Activated CD8-positive, alpha-beta memory T cell treated with anti-CD3 and anti-CD28 coated beads, Interleukin-2, amount 10 ng/mL, durations not matched to agents 7 days and 5 days (primary cell): Measurements from ENCODE around the gene ZBTB34. TPM values are rescaled to one million over a fixed set of nuclear protein-coding genes. Genes with fewer than 3 reads are reported as not detected.

ENCODE experiments used
- ATAC-seq: fragments of 150-1000 bp; cut with Tn5 transposase; one replicate; pipeline ENCODE4 v1.10.0; 2021; ENCODE audit warnings: moderate library complexity
- CTCF ChIA-PET: fragments of 350-600 bp; sonication (Branson Sonifier 250); formaldehyde crosslinking; loops from one replicate; lab custom pipeline; 2021; ENCODE audit warnings: antibody characterized with exemption; lab: Charles Lee
- DNase-seq: peaks from one replicate; pipeline ENCODE4 v3.0.0-alpha.2; 2020
- H3K27ac Mint-ChIP-seq: one replicate; pipeline ENCODE4 v1.8.0; 2021; ENCODE audit warnings: mild to moderate bottlenecking, mixed read lengths
- H3K27me3 Mint-ChIP-seq: one replicate; pipeline ENCODE4 v1.8.0; 2021; ENCODE audit warnings: mixed read lengths
- H3K36me3 Mint-ChIP-seq: one replicate; pipeline ENCODE4 v1.8.0; 2021; ENCODE audit warnings: mild to moderate bottlenecking, mixed read lengths
- H3K4me1 Mint-ChIP-seq: one replicate; pipeline ENCODE4 v1.8.0; 2021; ENCODE audit warnings: mixed read lengths
- H3K4me3 Mint-ChIP-seq: one replicate; pipeline ENCODE4 v1.8.0; 2021; ENCODE audit warnings: mild to moderate bottlenecking, moderate library complexity, mixed read lengths
- H3K9me3 Mint-ChIP-seq: one replicate; pipeline ENCODE4 v1.8.0; 2022; ENCODE audit warnings: low read depth, mixed read lengths
- total RNA-seq, 2 experiments: library from RNA; stranded (reverse); gene quantifications; one replicate each; pipeline ENCODE4 v1.2.3, GENCODE V29; 2021

ZBTB34 gene
- total RNA-seq, 2 experiments from 2014 or later, result 7.4 to 7.5 TPM

GRCh38 chr9:126872516-126872915 lies 12.1 kb downstream of the ZBTB34 start:
- DNase-seq (no peak), ATAC-seq (peak; percentile 42)
- Mint-ChIP-seq H3K27ac (no peak overlapping the region), H3K4me3 (no peak overlapping the region), H3K27me3 (no peaks in the 10 kb centered on the region), H3K36me3 (peaks cover 8% of the 10 kb centered on the region), H3K9me3 (no peaks in the 10 kb centered on the region), H3K4me1 (peaks cover 21% of the 10 kb centered on the region)
- CTCF ChIA-PET, result no interaction called here

- Mint-ChIP-seq H3K27me3 (no peaks in the 10 kb centered on the region), H3K27ac (no peak overlapping the region), H3K4me3 (no peak overlapping the region), H3K36me3 (peaks cover 7% of the 10 kb centered on the region), H3K9me3 (no peaks in the 10 kb centered on the region), H3K4me1 (peaks cover 23% of the 10 kb centered on the region)
- no peak for ATAC-seq
- DNase-seq, result no peak
- CTCF ChIA-PET, result no interaction called here
Measured at GRCh38 chr9:126874546-126875314, 14.3 kb downstream of the ZBTB34 start.

- Mint-ChIP-seq H3K4me3 (no peak overlapping the region), H3K36me3 (peaks cover 16% of the 10 kb centered on the region), H3K27ac (no peak overlapping the region), H3K9me3 (no peaks in the 10 kb centered on the region), H3K27me3 (no peaks in the 10 kb centered on the region), H3K4me1 (peaks cover 23% of the 10 kb centered on the region)
- ATAC-seq (no peak), DNase-seq (no peak)
- CTCF ChIA-PET, result no interaction called here
Measured at GRCh38 chr9:126875756-126876510, 15.5 kb downstream of the ZBTB34 start.

GRCh38 chr9:126876531-126876930 lies 16.1 kb downstream of the ZBTB34 start:
- no peak for DNase-seq
- H3K27ac Mint-ChIP-seq, result no peak overlapping the region
- H3K4me3 Mint-ChIP-seq, result no peak overlapping the region
- H3K27me3 Mint-ChIP-seq, result no peaks in the 10 kb centered on the region
- no peaks in the 10 kb centered on the region for H3K9me3 Mint-ChIP-seq
- ATAC-seq, result no peak
- peaks cover 16% of the 10 kb centered on the region for H3K36me3 Mint-ChIP-seq
- H3K4me1 Mint-ChIP-seq, result peaks cover 23% of the 10 kb centered on the region
- CTCF ChIA-PET, result no interaction called here

- Mint-ChIP-seq H3K9me3 (no peaks in the 10 kb centered on the region), H3K4me1 (peaks cover 20% of the 10 kb centered on the region), H3K36me3 (peaks cover 14% of the 10 kb centered on the region), H3K27ac (no peak overlapping the region), H3K4me3 (no peak overlapping the region), H3K27me3 (no peaks in the 10 kb centered on the region)
- no peak for DNase-seq
- ATAC-seq, result no peak
- CTCF ChIA-PET, result no interaction called here
Measured at GRCh38 chr9:126877418-126877817, 17.0 kb downstream of the ZBTB34 start.

- Mint-ChIP-seq H3K27me3 (no peaks in the 10 kb centered on the region), H3K4me3 (no peak overlapping the region), H3K27ac (no peak overlapping the region), H3K36me3 (peaks cover 14% of the 10 kb centered on the region), H3K9me3 (no peaks in the 10 kb centered on the region), H3K4me1 (peaks cover 10% of the 10 kb centered on the region)
- ATAC-seq, result no peak
- CTCF ChIA-PET, result no interaction called here
- no peak for DNase-seq
Measured at GRCh38 chr9:126879288-126879687, 18.8 kb downstream of the ZBTB34 start.

GRCh38 chr9:126880226-126880946 lies 19.9 kb downstream of the ZBTB34 start:
- Mint-ChIP-seq H3K4me3 (no peak overlapping the region), H3K4me1 (peaks cover 10% of the 10 kb centered on the region), H3K36me3 (peaks cover 14% of the 10 kb centered on the region), H3K9me3 (no peaks in the 10 kb centered on the region), H3K27me3 (no peaks in the 10 kb centered on the region), H3K27ac (no peak overlapping the region)
- ATAC-seq, result no peak
- no peak for DNase-seq
- CTCF ChIA-PET, result interaction anchor here (1.9 kb wide), 1 partner anchor 21 kb away, joined by 5 read pairs; the partner anchor contains the start of gene ZBTB34

GRCh38 chr9:126880947-126881332 lies 20.5 kb downstream of the ZBTB34 start:
- H3K27me3 Mint-ChIP-seq, result no peaks in the 10 kb centered on the region
- H3K36me3 Mint-ChIP-seq, result peaks cover 14% of the 10 kb centered on the region
- no peak for DNase-seq
- peaks cover 10% of the 10 kb centered on the region for H3K4me1 Mint-ChIP-seq
- CTCF ChIA-PET, result interaction anchor here (1.9 kb wide), 1 partner anchor 21 kb away, joined by 5 read pairs; the partner anchor contains the start of gene ZBTB34
- no peak overlapping the region for H3K27ac Mint-ChIP-seq
- no peak overlapping the region for H3K4me3 Mint-ChIP-seq
- no peak for ATAC-seq
- H3K9me3 Mint-ChIP-seq, result no peaks in the 10 kb centered on the region

GRCh38 chr9:126882746-126883145 lies 22.3 kb downstream of the ZBTB34 start:
- no peak for DNase-seq

GRCh38 chr9:126883636-126884035 lies 23.2 kb downstream of the ZBTB34 start:
- ATAC-seq (no peak), DNase-seq (no peak)
- Mint-ChIP-seq H3K27ac (no peak overlapping the region), H3K4me3 (no peak overlapping the region), H3K4me1 (no peaks in the 10 kb centered on the region), H3K27me3 (no peaks in the 10 kb centered on the region), H3K9me3 (no peaks in the 10 kb centered on the region), H3K36me3 (peaks cover 13% of the 10 kb centered on the region)
- CTCF ChIA-PET, result no interaction called here

More at GRCh38 chr9:126882746-126883145, 22.3 kb downstream of the ZBTB34 start:
- H3K4me3 Mint-ChIP-seq, result no peak overlapping the region
- H3K36me3 Mint-ChIP-seq, result peaks cover 14% of the 10 kb centered on the region
- CTCF ChIA-PET, result no interaction called here
- H3K27me3 Mint-ChIP-seq, result no peaks in the 10 kb centered on the region
- peaks cover 2% of the 10 kb centered on the region for H3K4me1 Mint-ChIP-seq
- no peak overlapping the region for H3K27ac Mint-ChIP-seq
- no peaks in the 10 kb centered on the region for H3K9me3 Mint-ChIP-seq
- ATAC-seq, result no peak

GRCh38 chr9:126885131-126885641 lies 24.7 kb downstream of the ZBTB34 start:
- DNase-seq (no peak), ATAC-seq (no peak)
- Mint-ChIP-seq H3K4me3 (no peak overlapping the region), H3K9me3 (no peaks in the 10 kb centered on the region), H3K27me3 (no peaks in the 10 kb centered on the region), H3K4me1 (no peaks in the 10 kb centered on the region), H3K36me3 (peaks cover 6% of the 10 kb centered on the region), H3K27ac (no peak overlapping the region)
- CTCF ChIA-PET, result no interaction called here

GRCh38 chr9:126886034-126886822 lies 25.8 kb downstream of the ZBTB34 start:
- Mint-ChIP-seq H3K4me3 (no peak overlapping the region), H3K27ac (no peak overlapping the region), H3K9me3 (no peaks in the 10 kb centered on the region), H3K4me1 (no peaks in the 10 kb centered on the region), H3K36me3 (no peaks in the 10 kb centered on the region), H3K27me3 (no peaks in the 10 kb centered on the region)
- ATAC-seq, result no peak
- DNase-seq, result no peak
- CTCF ChIA-PET, result no interaction called here

GRCh38 chr9:126886897-126887296 lies 26.5 kb downstream of the ZBTB34 start:
- Mint-ChIP-seq H3K4me1 (no peaks in the 10 kb centered on the region), H3K9me3 (no peaks in the 10 kb centered on the region), H3K27me3 (no peaks in the 10 kb centered on the region), H3K4me3 (no peak overlapping the region), H3K36me3 (no peaks in the 10 kb centered on the region), H3K27ac (no peak overlapping the region)
- ATAC-seq (no peak), DNase-seq (no peak)
- CTCF ChIA-PET, result no interaction called here
